K562 (cell line): ENCODE data around the gene ATP9A. TPM values are rescaled to one million over a fixed set of nuclear protein-coding genes. Genes with fewer than 3 reads are reported as not detected.

Source experiments
- ATAC-seq: fragments of 200-7000 bp; cut with Tn5 transposase; 3 replicates; pipeline ENCODE4 v1.9.1; 2020; ENCODE audit warnings: moderate library complexity
- BruUV-seq: library from RNA; stranded (reverse); fragments of 400-500 nt; replicated peaks from 2 replicates; lab custom pipeline; 2021; lab: Mats Ljungman, UMichigan
- CTCF ChIA-PET: fragments of 300-600 bp; formaldehyde crosslinking; extraction: SDS; loops from one replicate; lab custom pipeline; 2021; ENCODE audit warnings: low intra/inter-chr PET ratio; lab: Yijun Ruan, JAX
- POLR2A ChIA-PET: fragments of 300-600, 350-650 bp; sonication (Branson Sonifier 250); formaldehyde crosslinking; extraction: SDS; loops from one replicate; lab custom pipeline; 2021; ENCODE audit warnings: antibody characterized with exemption, inconsistent platforms; lab: Yijun Ruan, JAX
- DNase-seq, 4 experiments: peaks; one replicate each; pipeline versions ENCODE4 v3.0.0 to v3.0.0-alpha.2; 2011 to 2018; ENCODE audit warnings: low spot score in 3 of 4, mixed read lengths in 3 of 4; ENCODE audit errors: extremely low read depth in 1 of 4
- FAIRE-seq: peaks from 2 replicates; lab custom pipeline; 2011; peaks lifted over from hg19 to GRCh38; lab: Jason Lieb, UNC
- H2AFZ ChIP-seq: 2 replicates; pipeline ENCODE4 v1.6.0; 2011; ENCODE audit warnings: low read depth, low read length, control low read depth, inconsistent platforms
- H3K27ac ChIP-seq: fragments of 200-600 bp; 3 replicates; pipeline ENCODE4 v1.8.0; 2011; ENCODE audit warnings: low read depth, mild to moderate bottlenecking, control low read depth, inconsistent platforms, low read length, moderate library complexity, mixed read lengths; ENCODE audit errors: extremely low read depth
- H3K27me3 ChIP-seq, 2 experiments: fragments of 300-600 bp in 1 of 2; 2 replicates in 1 of 2; 3 replicates in 1 of 2; pipeline versions ENCODE4 v1.6.0 to v1.8.0; 2011; ENCODE audit warnings: inconsistent platforms in 2 of 2, low read length in 2 of 2, mild to moderate bottlenecking in 1 of 2, mixed read lengths in 1 of 2, moderate library complexity in 1 of 2; ENCODE audit not compliant: control insufficient read depth in 2 of 2, insufficient read depth in 2 of 2
- H3K36me3 ChIP-seq: fragments of 300-600 bp; 3 replicates; pipeline ENCODE4 v1.8.0; 2011; ENCODE audit warnings: mild to moderate bottlenecking, low read length, inconsistent platforms; ENCODE audit not compliant: control insufficient read depth, insufficient read depth
- H3K4me1 ChIP-seq, 2 experiments: fragments of 200-600 bp in 1 of 2; replicated peaks in 1 of 2; 2 replicates in 1 of 2; 3 replicates in 1 of 2; pipeline versions ENCODE4 v1.5.1 to v1.8.0; 2011; ENCODE audit warnings: inconsistent platforms in 2 of 2, low read length in 2 of 2, mild to moderate bottlenecking in 1 of 2, mixed read lengths in 1 of 2, moderate library complexity in 1 of 2; ENCODE audit not compliant: control insufficient read depth in 2 of 2, insufficient read depth in 2 of 2
- H3K4me2 ChIP-seq: 2 replicates; pipeline ENCODE4 v1.6.1; 2011; ENCODE audit warnings: low read length, control low read depth, inconsistent platforms, mixed read lengths; ENCODE audit not compliant: insufficient read depth
- H3K4me3 ChIP-seq: fragments of 200-600 bp; sonication (generic), shearing (Covaris generic); 2 replicates; pipeline ENCODE4 v1.5.1; 2016; ENCODE audit warnings: control low read depth, inconsistent platforms
- H3K79me2 ChIP-seq: fragments of 200-600 bp; 3 replicates; pipeline ENCODE4 v1.8.0; 2011; ENCODE audit warnings: low read length, inconsistent platforms; ENCODE audit not compliant: control insufficient read depth, insufficient read depth
- H3K9ac ChIP-seq, 2 experiments: 2 replicates each; pipeline versions ENCODE4 v1.6.0 to v1.6.1; 2011; ENCODE audit warnings: low read depth in 2 of 2, low read length in 2 of 2, control low read depth in 1 of 2, inconsistent platforms in 1 of 2, mild to moderate bottlenecking in 1 of 2, mixed read lengths in 1 of 2; ENCODE audit not compliant: insufficient read depth in 1 of 2
- H3K9me1 ChIP-seq: one replicate; pipeline ENCODE4 v1.6.0; 2011; ENCODE audit warnings: inconsistent platforms, mild to moderate bottlenecking, low read length, moderate library complexity; ENCODE audit not compliant: control insufficient read depth, insufficient read depth
- H3K9me3 ChIP-seq: replicated peaks from 2 replicates; pipeline ENCODE4 v1.5.1; 2011; ENCODE audit warnings: low read depth, low read length, inconsistent platforms; ENCODE audit not compliant: control insufficient read depth, insufficient read depth
- H4K20me1 ChIP-seq: replicated peaks from 2 replicates; pipeline ENCODE4 v1.6.1; 2011; ENCODE audit warnings: low read length, inconsistent platforms, mixed read lengths; ENCODE audit not compliant: control insufficient read depth, insufficient read depth
- FOSL1 ChIP-seq: fragments of 200-800 bp; sonication (Bioruptor generic); conservative IDR thresholded peaks from 2 replicates; pipeline ENCODE4 v1.6.1; 2016; ENCODE audit warnings: missing genetic modification characterization, missing compliant biosample characterization
- SMARCE1 ChIP-seq: fragments of 450-650 bp; IDR thresholded peaks from 2 replicates; pipeline ENCODE4 v1.7.1; 2016; ENCODE audit warnings: mild to moderate bottlenecking
- WGBS: fragments of 100-300 bp; shearing (Covaris generic); methylation state at CpG from one replicate; pipeline ENCODE4 v1.1.6; 2016; ENCODE audit warnings: low coverage, mixed read lengths; ENCODE audit not compliant: insufficient coverage; ENCODE audit errors: missing lambda C conversion rate; 5-methylcytosine and 5-hydroxymethylcytosine counted together
- in situ Hi-C: fragments of 300-500 bp; cut with MboI; formaldehyde crosslinking; loops from 4 replicates; pipeline ENCODE4 v1.15.0; 2018; ENCODE audit warnings: inconsistent platforms, mixed read lengths
- intact Hi-C: fragments of 100-400 bp; cut with micrococcal nuclease; formaldehyde crosslinking; loops from 2 replicates; pipeline ENCODE4 v1.14.2; 2022
- polyA plus RNA-seq, 8 experiments: library from polyadenylated mRNA; depleted of rRNA in 4 of 8; stranded (reverse) in 5 of 8; unstranded in 3 of 8; fragments of >200 nt; fragmentation: Nextera tagmentation in 2 of 8; fragmentation: Illumina TruSeq in 1 of 8; extraction: Ambion mirVana in 2 of 8; extraction: Trizol in 1 of 8; gene quantifications; 2 replicates each; pipeline versions ENCODE4 v1.2.1 to v1.2.3, GENCODE V29; 2011 to 2014; ENCODE audit warnings: inconsistent platforms in 1 of 8, missing spikeins in 1 of 8
- total RNA-seq, 7 experiments: library from RNA; depleted of rRNA in 6 of 7; stranded (reverse); fragments of >200 nt in 6 of 7; fragmentation: Illumina TruSeq in 2 of 7; extraction: Trizol in 2 of 7; gene quantifications; 2 replicates each; pipeline versions ENCODE4 v1.2.1 to v1.2.3, GENCODE V29; 2011 to 2021; ENCODE audit warnings: low replicate concordance in 1 of 7
- TF ChIP-seq, protein P1 (sequence below): fragments of 450-650 bp; formaldehyde crosslinking; IDR thresholded peaks from 2 replicates; pipeline ENCODE4 v1.4.0; 2022; ENCODE audit warnings: missing genetic modification characterization
- TF ChIP-seq, protein P2 (sequence below): fragments of 250-450 bp; sonication (Bioruptor Pico); IDR thresholded peaks from 2 replicates; pipeline ENCODE4 v1.8.0; 2021; ENCODE audit warnings: moderate library complexity, mild to moderate bottlenecking, inconsistent platforms

The ATP9A gene
- total and polyA plus RNA-seq, 9 of the 15 experiments (the other 6 are each of a cell fraction or from before 2014, with no cell fraction given) = 0.18 to 0.62 (median 0.29) TPM

DNA sequence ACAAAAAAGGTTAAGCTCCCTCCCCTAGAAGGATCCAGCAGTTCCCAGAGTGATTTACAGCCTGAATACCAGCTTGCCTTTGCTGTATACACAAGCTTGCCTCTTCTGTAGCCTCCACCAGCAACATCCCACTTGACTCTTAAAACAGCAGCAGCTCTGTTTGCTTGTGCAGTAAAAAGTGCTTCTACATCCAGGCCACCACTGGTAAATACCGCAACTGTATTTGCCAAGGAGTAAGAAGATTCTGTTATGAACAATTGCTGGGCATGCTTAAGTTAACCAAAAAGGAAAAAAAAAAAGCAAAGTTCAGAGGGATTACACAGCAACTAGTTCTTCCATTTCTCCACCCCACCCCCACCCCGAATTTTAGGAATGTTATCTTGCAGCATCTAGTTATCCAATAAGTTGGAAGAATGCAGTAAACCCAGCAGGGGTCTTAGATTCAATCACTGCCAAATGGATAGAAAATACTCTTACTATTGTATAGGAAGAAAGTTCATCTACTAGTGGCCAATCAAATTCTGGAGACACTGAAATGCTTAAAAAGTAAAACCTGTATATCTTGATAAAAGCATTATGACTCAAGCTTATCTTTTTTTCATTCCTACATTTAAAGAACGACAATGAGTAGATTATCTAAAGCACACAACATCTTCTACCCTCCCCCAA, 29.3 kb upstream of the ATP9A start:
- Histone ChIP-seq H3K9ac (no peak overlapping the region), H4K20me1 (no peaks in the 10 kb centered on the region), H3K9me1 (no peaks in the 10 kb centered on the region), H3K36me3 (no peaks in the 10 kb centered on the region), H3K4me1 (peaks cover 0 to 4% of the 10 kb centered on the region in 2 experiments; a peak in 2 of 5 replicates), H3K27ac (no peak overlapping the region), H3K79me2 (no peaks in the 10 kb centered on the region), H2AFZ (no peak overlapping the region), H3K4me2 (no peak overlapping the region), H3K27me3 (peaks cover 8 to 20% of the 10 kb centered on the region in 2 experiments; a peak in 2 of 5 replicates), H3K9me3 (no peaks in the 10 kb centered on the region), H3K4me3 (no peak overlapping the region)
- POLR2A ChIA-PET = interaction anchor here (0.6 to 0.8 kb wide), 3 partner anchors 27 to 58 kb away, joined by 3 read pairs; no protein-coding TSS in a partner anchor
- WGBS = 0% methylated on average over 3 of the region's 3 CpGs
- ATAC-seq = no peak
- TF ChIP-seq, protein P1, sequence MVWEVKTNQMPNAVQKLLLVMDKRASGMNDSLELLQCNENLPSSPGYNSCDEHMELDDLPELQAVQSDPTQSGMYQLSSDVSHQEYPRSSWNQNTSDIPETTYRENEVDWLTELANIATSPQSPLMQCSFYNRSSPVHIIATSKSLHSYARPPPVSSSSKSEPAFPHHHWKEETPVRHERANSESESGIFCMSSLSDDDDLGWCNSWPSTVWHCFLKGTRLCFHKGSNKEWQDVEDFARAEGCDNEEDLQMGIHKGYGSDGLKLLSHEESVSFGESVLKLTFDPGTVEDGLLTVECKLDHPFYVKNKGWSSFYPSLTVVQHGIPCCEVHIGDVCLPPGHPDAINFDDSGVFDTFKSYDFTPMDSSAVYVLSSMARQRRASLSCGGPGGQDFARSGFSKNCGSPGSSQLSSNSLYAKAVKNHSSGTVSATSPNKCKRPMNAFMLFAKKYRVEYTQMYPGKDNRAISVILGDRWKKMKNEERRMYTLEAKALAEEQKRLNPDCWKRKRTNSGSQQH = no peak
- TF ChIP-seq, protein P2, sequence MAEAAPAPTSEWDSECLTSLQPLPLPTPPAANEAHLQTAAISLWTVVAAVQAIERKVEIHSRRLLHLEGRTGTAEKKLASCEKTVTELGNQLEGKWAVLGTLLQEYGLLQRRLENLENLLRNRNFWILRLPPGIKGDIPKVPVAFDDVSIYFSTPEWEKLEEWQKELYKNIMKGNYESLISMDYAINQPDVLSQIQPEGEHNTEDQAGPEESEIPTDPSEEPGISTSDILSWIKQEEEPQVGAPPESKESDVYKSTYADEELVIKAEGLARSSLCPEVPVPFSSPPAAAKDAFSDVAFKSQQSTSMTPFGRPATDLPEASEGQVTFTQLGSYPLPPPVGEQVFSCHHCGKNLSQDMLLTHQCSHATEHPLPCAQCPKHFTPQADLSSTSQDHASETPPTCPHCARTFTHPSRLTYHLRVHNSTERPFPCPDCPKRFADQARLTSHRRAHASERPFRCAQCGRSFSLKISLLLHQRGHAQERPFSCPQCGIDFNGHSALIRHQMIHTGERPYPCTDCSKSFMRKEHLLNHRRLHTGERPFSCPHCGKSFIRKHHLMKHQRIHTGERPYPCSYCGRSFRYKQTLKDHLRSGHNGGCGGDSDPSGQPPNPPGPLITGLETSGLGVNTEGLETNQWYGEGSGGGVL (CRISPR knock-in tag) = no peak
- TF ChIP-seq SMARCE1 (no peak), FOSL1 (tag) (peak; percentile 51)
- FAIRE-seq = no peak
- in situ Hi-C loops = no loop called here
- intact Hi-C loops = no loop called here
- CTCF ChIA-PET = no interaction called here
- BruUV-seq = no TSS peak
- no peak for DNase-seq
